GM18502 (cell line): Measurements from ENCODE around the gene ACER3.
"Not testable (repeated sequence)": the region's sequence is repeated elsewhere in the genome, so short reads cannot be mapped to it uniquely, and the experiment has no call there.

Experiments
- ATAC-seq: cut with Tn5 transposase; IDR thresholded peaks from one replicate; pipeline ENCODE4 v1.9.1; 2021; ENCODE audit warnings: mild to moderate bottlenecking; ENCODE audit not compliant: unreplicated experiment, poor library complexity

Gene ACER3

DNA sequence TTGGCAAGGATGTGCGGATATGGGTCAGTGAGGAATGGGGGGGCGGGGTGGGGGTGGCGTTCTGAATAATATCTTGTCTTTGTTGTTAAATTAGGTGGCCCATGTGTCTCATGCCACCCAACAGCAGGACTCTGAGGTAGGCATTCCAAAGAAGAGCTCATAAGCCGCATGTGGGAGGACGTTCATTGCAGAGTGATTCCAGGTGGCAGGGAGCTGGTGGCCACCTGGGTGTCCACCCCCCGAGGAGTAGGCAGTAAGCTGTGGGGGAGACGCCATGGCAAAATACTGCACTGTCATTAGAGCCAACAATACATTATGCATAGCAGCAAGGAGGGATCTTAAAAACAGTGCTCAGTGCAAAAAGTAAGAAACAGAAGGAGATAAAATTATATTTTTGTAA is 191.8 kb downstream of the ACER3 start:
- ATAC-seq: no peak

DNA sequence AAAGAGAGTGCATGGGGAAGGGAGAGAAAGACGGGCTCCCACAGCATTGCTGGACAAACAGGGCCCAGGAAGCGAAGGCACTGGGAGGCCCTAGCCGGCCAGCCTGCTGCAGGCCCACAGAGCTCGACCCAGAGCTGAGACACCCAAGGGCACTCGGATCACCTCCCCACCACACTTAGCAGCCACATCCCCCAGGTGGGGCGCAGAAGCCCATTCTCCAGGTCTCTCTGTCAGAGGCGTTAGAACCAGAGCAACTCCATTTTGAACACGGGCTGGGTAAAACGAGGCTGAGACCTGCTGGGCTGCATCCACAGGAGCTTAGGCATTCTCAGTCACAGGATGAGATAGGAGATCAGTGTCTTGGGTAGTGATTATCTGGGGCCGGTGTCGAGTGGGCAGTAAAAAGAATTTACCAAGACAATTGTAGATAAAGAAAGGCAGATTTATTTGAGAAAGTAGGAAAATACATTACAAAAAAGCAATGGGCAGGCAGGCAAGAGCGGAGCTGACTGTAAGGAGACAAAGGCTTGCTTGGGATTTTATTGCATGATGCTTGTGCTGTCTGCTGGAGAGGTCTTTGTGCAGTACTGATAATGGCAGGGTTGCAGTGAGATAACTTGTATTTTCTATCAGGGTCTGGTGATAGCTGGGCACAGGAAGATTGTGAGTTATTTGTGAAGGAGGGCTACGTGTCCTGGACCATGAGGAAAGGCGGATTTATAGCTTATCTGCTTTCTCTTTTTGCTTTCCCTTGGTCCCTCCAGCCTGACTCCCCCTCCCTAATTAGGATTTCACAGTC is 192.7 kb downstream of the ACER3 start:
- no peak for ATAC-seq

GRCh38 chr11:77054084-77054483 is 193.4 kb downstream of the ACER3 start:
- no peak for ATAC-seq

DNA sequence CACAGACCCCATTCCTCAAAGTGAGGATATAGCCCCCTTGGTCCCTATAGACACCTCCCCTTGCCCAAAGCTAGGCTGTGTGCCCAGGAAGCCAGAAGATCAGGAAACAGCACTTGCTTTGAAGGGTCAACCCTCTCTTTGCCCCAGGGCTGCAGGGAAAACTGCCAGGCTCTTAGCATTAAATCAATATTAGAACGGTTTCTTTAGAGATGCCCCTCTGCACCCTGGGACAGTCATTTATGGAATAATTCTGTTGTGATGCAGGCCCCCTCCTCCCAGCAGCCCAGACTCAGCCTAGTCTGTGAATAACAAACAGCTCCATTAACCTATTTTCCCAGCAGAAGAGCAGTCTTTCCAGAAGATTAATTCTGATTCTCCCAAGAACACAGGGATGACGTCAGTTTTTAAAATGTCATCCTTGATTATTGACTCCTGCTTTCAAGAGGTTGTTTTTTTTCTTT is 194.4 kb downstream of the ACER3 start:
- ATAC-seq: no peak

DNA sequence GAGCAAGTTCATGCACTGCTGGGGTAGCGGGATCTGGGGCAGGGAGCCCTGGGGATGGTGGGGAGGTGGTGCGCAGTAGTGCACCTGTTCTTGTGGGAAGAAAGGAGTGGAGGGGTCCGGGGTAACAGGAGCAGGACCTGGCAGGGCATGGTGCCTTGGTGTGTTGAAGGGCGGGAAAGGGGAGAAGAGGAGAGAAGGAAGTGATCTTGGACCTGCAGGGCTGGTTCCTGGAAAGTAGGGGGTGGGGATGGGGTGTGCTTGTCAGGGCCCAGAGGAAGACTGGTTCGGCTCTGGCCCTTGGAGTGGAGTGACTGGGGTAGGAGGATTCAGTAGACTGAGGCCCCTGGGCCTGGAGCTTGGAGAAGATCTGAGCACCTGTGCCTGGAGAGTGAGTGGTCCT is 195.2 kb downstream of the ACER3 start:
- no peak for ATAC-seq

GRCh38 chr11:77056814-77057402 is 196.2 kb downstream of the ACER3 start:
- no peak for ATAC-seq

DNA sequence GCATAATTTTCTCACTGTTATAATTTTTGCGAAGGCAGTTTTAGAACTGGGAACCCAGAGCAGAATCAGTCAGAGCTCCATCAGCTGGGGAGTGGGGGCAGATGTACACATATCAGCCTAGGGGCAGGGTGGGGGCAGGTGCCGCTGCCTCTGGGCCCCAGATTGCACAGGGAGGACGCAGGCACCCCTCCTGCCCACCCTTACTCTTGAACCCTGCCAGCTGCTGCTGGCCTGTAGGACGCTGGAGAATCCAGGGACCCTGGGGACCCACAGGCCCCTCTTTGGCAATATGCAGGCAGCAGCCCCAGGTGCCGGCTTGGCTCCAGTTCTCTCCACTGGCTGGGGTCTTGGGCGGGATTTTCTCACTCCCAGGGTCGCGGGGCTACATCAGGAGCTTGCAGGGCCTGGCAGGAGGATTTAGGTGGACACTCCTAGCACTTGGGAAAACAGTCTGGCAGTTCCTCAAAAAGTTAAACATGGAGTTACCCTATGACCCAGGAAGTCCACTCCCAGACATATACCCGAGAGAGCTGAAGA is 197.3 kb downstream of the ACER3 start:
- ATAC-seq: no peak

- no peak for ATAC-seq
Observed at GRCh38 chr11:77058900-77059299, 198.2 kb downstream of the ACER3 start.

DNA sequence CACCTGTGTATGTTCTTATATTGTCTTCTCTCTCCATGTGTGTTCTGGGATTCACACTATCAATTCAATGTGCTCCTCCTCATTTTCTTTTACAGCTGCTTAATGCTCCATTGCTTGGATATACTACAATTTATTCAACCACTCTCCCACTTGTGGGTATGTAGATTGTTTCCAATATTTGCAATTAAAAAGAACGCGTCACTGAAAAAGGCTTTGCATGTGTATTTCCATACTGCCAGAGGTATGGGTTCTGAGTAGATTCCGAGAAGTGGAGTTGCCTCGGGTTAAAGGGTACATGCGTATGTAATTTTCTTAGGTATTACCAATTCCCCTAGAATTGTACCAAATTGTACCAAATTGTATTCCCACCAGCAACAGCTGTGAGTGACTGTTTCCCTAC is 199.1 kb downstream of the ACER3 start:
- ATAC-seq: no peak

GRCh38 chr11:77060234-77060633 is 199.5 kb downstream of the ACER3 start:
- ATAC-seq: no peak

- not testable (repeated sequence) for ATAC-seq
Observed at GRCh38 chr11:77061258-77061657, 200.5 kb downstream of the ACER3 start.

- no peak for ATAC-seq
Observed at GRCh38 chr11:77062924-77063323, 202.2 kb downstream of the ACER3 start.

DNA sequence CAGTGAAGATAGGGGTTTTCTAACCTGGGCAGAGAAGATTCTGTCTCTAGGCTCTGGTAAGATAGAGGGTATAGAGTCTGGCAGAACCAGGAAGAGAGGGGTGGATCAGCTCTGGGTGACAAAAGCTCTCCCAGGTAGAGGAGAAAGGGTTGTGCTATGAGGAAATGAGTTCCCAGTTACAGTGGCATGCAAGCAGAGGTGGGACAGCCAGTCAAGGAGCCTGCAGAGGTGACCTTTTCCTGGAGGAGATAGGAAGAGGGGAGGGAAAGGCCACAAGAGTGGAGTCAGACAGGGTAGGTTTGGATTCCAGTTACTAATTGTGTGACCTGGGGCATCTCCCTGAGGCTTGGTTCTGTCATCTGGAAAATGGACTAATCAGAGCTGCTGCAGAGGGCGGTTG is 202.7 kb downstream of the ACER3 start:
- ATAC-seq: no peak

DNA sequence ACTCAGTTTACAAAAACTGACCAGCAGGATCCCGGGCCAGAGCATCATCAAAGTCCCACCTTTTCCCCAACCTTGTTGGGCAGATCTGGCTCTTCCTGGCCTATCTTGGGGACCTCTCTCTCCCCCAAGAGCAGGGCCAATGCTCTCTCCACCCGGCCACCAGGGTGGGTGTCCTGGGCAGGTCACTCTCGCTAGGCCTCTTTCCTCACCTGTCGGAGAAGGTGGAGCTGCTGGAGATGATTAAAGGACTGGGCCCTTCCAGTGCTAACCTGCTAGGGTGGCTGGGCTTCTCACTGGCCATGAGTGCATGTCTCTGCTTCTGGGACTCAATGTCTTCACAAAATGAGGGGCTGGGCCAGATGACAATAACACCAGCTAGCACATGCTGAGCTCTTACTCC is 203.1 kb downstream of the ACER3 start:
- ATAC-seq: no peak

GRCh38 chr11:77064648-77065217 is 204.0 kb downstream of the ACER3 start:
- no peak for ATAC-seq

DNA sequence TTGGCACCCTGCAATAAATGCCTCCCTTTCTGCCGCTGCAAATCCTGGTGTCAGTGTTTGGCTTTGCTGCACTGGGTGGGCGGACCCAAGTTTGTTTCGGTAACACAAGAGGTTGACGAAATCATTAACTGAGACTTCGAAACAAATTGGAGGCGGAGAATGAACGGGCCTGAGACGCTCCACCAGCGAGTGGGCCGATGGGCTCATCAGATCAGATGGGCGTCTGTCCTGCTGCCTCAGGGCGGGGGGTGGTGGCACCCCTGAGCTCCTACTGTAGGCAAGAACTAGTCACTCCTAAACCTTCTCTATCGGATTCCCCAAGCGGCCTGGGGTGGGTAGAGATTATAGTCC is 205.1 kb downstream of the ACER3 start:
- ATAC-seq: no peak

- peak; percentile 90 for ATAC-seq
Observed at GRCh38 chr11:77066229-77067042, 205.7 kb downstream of the ACER3 start, which contains the start of gene CAPN5. TSS of gene CAPN5 (plus strand) at chr11:77066971. CDS start at chr11:77084887, 17,916 bp downstream.

GRCh38 chr11:77067861-77068443 is 207.2 kb downstream of the ACER3 start:
- no peak for ATAC-seq

DNA sequence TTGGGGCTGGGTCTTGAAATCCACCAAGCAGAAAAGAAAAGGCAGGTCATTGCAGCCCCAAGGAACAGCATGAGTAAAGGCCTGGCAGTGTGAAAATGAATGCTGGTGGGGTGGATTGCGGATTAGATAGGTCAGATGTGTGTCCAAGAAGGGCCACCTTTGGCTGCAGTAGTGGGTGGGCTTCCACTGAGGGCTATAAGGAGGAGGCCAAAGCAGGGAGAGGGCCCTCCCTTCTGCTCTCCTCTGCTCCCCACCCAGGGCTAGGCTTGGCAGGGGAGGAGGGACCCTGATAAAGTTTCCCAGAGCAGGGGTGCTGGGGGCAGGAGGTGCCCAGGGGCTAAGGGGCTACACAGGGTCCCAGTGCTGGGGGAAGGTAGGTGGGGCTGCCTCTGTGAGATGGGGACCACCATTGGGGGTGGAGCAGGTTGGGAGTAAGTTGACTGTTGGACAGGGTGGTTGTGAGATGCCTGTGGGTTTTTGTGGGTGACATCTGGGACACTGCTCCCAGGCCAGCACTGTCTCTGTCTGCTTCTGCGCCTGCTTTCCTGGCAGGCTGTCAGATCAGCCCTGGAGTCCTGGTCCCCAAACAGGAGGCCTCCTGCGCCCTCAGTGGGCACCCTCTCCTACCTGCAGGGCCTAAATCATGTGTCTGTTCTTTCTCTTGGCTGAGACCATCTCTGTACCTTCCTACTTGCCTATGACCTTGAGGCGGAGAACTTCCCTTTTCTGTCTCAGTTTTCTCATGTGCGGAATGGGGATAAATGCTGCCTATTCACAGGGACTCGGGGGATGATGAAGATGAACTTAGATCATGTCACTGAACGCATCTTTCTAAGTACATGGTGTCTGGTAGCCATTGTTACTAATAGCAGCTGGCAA is 208.0 kb downstream of the ACER3 start:
- no peak for ATAC-seq
